ENCODE data around the gene SETD2.

SETD2 gene

DNA sequence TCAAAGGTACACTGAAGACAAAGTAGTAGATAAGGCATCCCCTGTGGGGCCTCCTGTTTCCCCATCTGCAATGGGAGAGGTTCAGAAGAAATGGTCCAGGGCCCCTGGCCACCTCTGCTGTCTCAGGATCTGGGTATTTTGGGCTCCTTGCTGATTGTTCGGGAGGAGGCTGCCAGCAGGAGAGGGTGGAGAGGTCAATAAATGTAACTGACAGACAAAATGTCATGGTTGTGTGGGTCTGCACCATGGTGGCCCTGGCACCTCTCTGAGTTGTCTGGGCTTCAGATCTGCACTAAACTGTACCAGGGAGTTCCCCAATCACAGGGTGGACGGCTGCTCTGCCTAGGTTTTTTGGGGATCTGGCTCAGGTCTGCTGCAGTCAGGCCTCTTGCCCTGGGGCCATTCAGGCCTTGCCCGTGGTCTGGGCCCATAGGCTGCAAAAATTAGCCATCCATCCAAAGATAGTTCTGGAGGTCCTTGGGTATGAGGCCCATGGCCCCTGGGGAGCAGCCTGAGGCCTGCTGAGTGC is 177.1 kb downstream of the SETD2 start:
- TF ChIP-seq ZNF274 (IDR thresholded peaks at IDR 0.05; ENCODE audit: low read depth, low read length): no peak
- TF ChIP-seq YY1 (IDR thresholded peaks at IDR 0.05; ENCODE audit: insufficient read depth, insufficient read length): no peak
- no peak for TF ChIP-seq SUZ12 (IDR thresholded peaks at IDR 0.05; ENCODE audit: extremely low read depth, insufficient read depth, insufficient read length)
- Histone ChIP-seq H3K9ac (ENCODE audit: insufficient read length, low read depth) (no peak overlapping the region), H3K36me3 (ENCODE audit: insufficient read depth, insufficient read length, low read length) (peaks cover 8% of the 10 kb centered on the region), H3K9me3 (ENCODE audit: insufficient read depth, low read length) (no peaks in the 10 kb centered on the region), H3K4me1 (ENCODE audit: insufficient read depth, insufficient read length) (peaks cover 21% of the 10 kb centered on the region), H3K4me3 (ENCODE audit: insufficient read length, low read depth) (no peak overlapping the region), H3K27me3 (ENCODE audit: insufficient read depth, insufficient read length) (no peaks in the 10 kb centered on the region)
- no peak for DNase-seq (ENCODE audit: low read depth, low spot score)

DNA sequence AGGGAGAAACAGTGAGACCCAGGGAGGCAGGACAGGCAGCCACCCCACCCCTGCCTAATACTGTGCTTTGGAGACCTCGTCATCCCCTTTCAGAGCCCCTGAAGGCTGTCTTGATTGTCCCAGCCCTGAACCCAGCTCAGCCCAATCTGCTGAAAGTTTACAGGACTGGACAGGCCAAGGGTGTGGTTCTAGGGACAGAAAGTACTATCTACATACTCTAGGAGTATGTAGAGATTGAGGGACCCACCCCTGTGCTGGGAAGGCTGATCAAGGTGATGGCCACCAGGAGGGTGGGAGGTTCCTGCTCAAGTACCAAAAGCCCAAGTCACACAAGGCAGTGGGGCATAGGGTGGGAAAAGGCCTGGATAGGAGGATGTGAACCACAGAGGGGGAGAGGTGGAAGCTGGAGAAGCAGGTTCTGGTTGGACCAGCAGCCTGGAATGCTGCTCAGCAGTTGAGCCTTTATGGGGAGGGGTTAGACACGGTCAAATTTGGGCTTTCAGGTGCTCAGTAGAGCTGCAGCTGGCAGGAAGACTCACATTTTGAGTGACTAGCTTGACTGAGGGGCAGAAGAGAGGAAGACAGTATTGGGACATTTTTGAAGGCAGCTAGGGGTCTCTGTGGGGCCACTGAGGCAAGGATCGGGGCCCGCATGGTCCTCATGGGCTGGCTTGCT is 177.7 kb downstream of the SETD2 start:
- Histone ChIP-seq H3K9ac (ENCODE audit: insufficient read length, low read depth) (no peak overlapping the region), H3K4me1 (ENCODE audit: insufficient read depth, insufficient read length) (peaks cover 26% of the 10 kb centered on the region), H3K9me3 (ENCODE audit: insufficient read depth, low read length) (no peaks in the 10 kb centered on the region), H3K27me3 (ENCODE audit: insufficient read depth, insufficient read length) (no peaks in the 10 kb centered on the region), H3K36me3 (ENCODE audit: insufficient read depth, insufficient read length, low read length) (peaks cover 7% of the 10 kb centered on the region), H3K4me3 (ENCODE audit: insufficient read length, low read depth) (no peak overlapping the region)
- TF ChIP-seq YY1 (IDR thresholded peaks at IDR 0.05; ENCODE audit: insufficient read depth, insufficient read length) (no peak), SUZ12 (IDR thresholded peaks at IDR 0.05; ENCODE audit: extremely low read depth, insufficient read depth, insufficient read length) (no peak), ZNF274 (IDR thresholded peaks at IDR 0.05; ENCODE audit: low read depth, low read length) (no peak)
- no peak for DNase-seq (ENCODE audit: low read depth, low spot score)

DNA sequence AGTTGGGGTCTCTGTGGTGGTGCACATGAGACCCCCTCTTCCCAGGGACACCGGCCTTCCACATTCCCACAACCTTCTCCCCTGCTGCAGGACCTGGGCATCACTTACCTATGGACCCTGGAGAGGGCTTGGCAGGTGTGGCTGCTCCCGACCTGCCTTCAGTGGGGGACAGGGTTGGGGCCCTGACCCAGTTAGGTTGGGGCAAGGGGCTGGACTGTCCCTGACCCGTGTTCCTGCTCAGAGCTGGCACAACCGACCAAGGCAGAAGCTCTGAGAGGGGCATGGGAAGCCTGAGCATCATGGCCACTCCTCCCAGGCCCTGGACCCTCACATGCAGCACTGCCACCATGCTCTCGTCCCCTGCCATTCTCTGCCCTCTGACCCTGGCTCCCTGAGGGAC is 178.3 kb downstream of the SETD2 start:
- Histone ChIP-seq H3K4me1 (ENCODE audit: insufficient read depth, insufficient read length) (peaks cover 28% of the 10 kb centered on the region), H3K4me3 (ENCODE audit: insufficient read length, low read depth) (no peak overlapping the region), H3K9ac (ENCODE audit: insufficient read length, low read depth) (no peak overlapping the region), H3K9me3 (ENCODE audit: insufficient read depth, low read length) (no peaks in the 10 kb centered on the region), H3K36me3 (ENCODE audit: insufficient read depth, insufficient read length, low read length) (peaks cover 4% of the 10 kb centered on the region), H3K27me3 (ENCODE audit: insufficient read depth, insufficient read length) (peaks cover 3% of the 10 kb centered on the region)
- TF ChIP-seq ZNF274 (IDR thresholded peaks at IDR 0.05; ENCODE audit: low read depth, low read length) (no peak), YY1 (IDR thresholded peaks at IDR 0.05; ENCODE audit: insufficient read depth, insufficient read length) (no peak), SUZ12 (IDR thresholded peaks at IDR 0.05; ENCODE audit: extremely low read depth, insufficient read depth, insufficient read length) (no peak)
- DNase-seq (ENCODE audit: low read depth, low spot score): no peak

DNA sequence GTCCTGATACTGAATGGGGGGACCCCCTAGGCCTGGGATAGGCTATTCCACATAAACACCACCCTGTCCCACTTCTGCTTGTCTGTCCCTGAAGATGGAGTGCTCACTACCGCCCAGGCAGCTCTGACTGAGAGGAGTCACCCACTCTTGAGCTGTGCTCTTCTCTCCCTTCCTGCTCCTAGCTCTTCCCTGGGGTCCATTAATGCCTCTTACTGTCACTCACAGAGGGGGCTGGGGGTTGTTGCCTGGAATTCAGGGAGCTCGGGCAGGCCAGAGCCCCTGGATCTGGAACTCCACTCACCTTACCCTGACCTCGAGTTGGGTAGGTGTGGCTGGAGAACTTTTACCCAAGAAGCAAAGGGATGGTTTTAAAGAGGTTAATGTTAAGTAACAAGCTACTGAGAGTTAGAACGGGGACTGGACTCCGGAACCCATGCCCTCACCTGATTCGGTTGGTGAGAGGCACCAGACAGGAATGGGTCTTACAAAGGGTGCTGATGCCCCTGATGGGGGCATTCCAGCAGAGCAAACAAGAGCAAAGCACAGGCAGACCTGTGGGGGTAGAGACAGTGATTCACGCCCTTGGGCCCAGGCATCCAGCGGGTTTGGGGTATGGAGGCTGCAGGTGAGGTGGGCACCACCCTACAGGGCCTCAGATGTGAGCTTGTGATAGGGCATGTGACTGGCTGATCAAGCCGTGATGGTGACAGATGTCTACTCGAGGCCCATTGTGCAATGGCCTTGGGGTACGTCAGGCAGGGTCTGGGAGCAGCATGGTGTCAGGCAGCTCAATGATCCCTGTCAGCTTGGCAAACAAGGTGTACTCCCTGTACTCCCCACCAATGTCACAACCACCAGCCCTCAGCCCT is 179.1 kb downstream of the SETD2 start:
- Histone ChIP-seq H3K4me3 (ENCODE audit: insufficient read length, low read depth) (no peak overlapping the region), H3K27me3 (ENCODE audit: insufficient read depth, insufficient read length) (peaks cover 10% of the 10 kb centered on the region), H3K9me3 (ENCODE audit: insufficient read depth, low read length) (no peaks in the 10 kb centered on the region), H3K4me1 (ENCODE audit: insufficient read depth, insufficient read length) (peaks cover 30% of the 10 kb centered on the region), H3K36me3 (ENCODE audit: insufficient read depth, insufficient read length, low read length) (peaks cover 4% of the 10 kb centered on the region), H3K9ac (ENCODE audit: insufficient read length, low read depth) (no peak overlapping the region)
- DNase-seq (ENCODE audit: low read depth, low spot score): no peak
- TF ChIP-seq SUZ12 (IDR thresholded peaks at IDR 0.05; ENCODE audit: extremely low read depth, insufficient read depth, insufficient read length) (no peak), YY1 (IDR thresholded peaks at IDR 0.05; ENCODE audit: insufficient read depth, insufficient read length) (no peak), ZNF274 (IDR thresholded peaks at IDR 0.05; ENCODE audit: low read depth, low read length) (no peak)

DNA sequence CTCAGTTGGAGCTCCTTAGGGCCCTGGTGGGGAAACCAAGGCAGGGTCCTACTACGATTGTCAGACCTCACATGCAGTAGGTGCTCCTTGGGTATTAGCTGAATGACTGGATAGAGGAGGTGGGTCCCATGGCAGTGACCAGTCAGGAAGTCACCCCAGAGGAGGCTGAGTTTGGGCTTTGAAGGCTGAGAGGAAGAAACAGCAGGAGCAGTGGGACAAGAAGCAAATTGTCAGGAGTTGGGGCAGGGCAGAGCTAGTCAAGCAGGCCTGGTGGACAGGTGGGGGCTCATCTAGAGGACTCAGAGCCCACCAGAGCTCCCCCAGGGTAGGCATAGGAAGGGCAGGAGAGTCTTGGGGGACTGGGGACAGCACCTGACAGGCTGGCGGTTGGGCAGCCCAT is 181.4 kb downstream of the SETD2 start:
- Histone ChIP-seq H3K27me3 (ENCODE audit: insufficient read depth, insufficient read length) (peaks cover 10% of the 10 kb centered on the region), H3K9ac (ENCODE audit: insufficient read length, low read depth) (no peak overlapping the region), H3K9me3 (ENCODE audit: insufficient read depth, low read length) (no peaks in the 10 kb centered on the region), H3K4me3 (ENCODE audit: insufficient read length, low read depth) (no peak overlapping the region), H3K4me1 (ENCODE audit: insufficient read depth, insufficient read length) (peaks cover 28% of the 10 kb centered on the region), H3K36me3 (ENCODE audit: insufficient read depth, insufficient read length, low read length) (no peaks in the 10 kb centered on the region)
- no peak for TF ChIP-seq SUZ12 (IDR thresholded peaks at IDR 0.05; ENCODE audit: extremely low read depth, insufficient read depth, insufficient read length)
- no peak for TF ChIP-seq YY1 (IDR thresholded peaks at IDR 0.05; ENCODE audit: insufficient read depth, insufficient read length)
- no peak for TF ChIP-seq ZNF274 (IDR thresholded peaks at IDR 0.05; ENCODE audit: low read depth, low read length)
- DNase-seq (ENCODE audit: low read depth, low spot score): no peak

DNA sequence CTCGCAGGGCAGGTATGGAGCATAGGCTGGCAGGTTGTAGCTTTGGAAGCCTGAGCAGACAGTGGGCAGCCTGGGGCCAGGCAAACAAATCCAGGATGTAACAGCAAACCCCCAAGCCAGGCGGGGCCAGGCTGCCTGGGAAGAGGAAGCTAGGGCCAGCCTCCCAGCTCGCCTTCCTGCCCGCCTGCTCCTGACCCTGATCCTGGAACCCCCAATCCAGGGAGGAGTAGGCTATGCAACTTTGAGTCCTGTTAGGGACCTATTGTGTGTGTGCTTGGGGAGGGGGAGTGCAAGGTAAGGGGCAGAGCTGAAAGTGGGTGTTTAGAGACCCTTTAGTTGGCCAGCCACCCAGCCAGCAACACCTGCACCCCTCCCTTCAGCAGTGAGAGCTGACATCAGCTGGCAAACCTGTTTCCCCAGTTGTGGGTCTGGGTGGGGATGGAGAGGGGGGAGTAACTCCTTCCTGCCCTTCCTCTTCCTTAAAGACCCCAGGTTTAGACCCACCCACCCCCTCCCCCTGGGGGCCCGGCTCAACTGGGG is 181.9 kb downstream of the SETD2 start:
- H3K36me3 ChIP-seq (ENCODE audit: insufficient read depth, insufficient read length, low read length): no peaks in the 10 kb centered on the region
- TF ChIP-seq SUZ12 (IDR thresholded peaks at IDR 0.05; ENCODE audit: extremely low read depth, insufficient read depth, insufficient read length) (no peak), YY1 (IDR thresholded peaks at IDR 0.05; ENCODE audit: insufficient read depth, insufficient read length) (no peak), ZNF274 (IDR thresholded peaks at IDR 0.05; ENCODE audit: low read depth, low read length) (no peak)
- H3K4me3 ChIP-seq (ENCODE audit: insufficient read length, low read depth): no peak overlapping the region

More for the DNA sequence above, 181.9 kb downstream of the SETD2 start:
- H3K9ac ChIP-seq (ENCODE audit: insufficient read length, low read depth): no peak overlapping the region
- H3K4me1 ChIP-seq (ENCODE audit: insufficient read depth, insufficient read length): peaks cover 24% of the 10 kb centered on the region
- DNase-seq (ENCODE audit: low read depth, low spot score): no peak
- H3K27me3 ChIP-seq (ENCODE audit: insufficient read depth, insufficient read length): peaks cover 10% of the 10 kb centered on the region
- no peaks in the 10 kb centered on the region for H3K9me3 ChIP-seq (ENCODE audit: insufficient read depth, low read length)

Data from NT2/D1 (cell line).